ENCODE measurements around the gene FAM168B.

Gene FAM168B

GRCh38 chr2:131046028-131046917 lies 47.0 kb downstream of the FAM168B start:
- TF ChIP-seq CTCF (IDR thresholded peaks at IDR 0.05; ENCODE audit: control insufficient read depth, extremely low read depth, insufficient read depth): no peak
- DNase-seq (ENCODE audit: low read depth): no peak
- H3K4me3 ChIP-seq (ENCODE audit: low read depth, low read length): no peak overlapping the region

GRCh38 chr2:131045286-131046027 lies 47.8 kb downstream of the FAM168B start:
- no peak overlapping the region for H3K4me3 ChIP-seq (ENCODE audit: low read depth, low read length)
- no peak for TF ChIP-seq CTCF (IDR thresholded peaks at IDR 0.05; ENCODE audit: control insufficient read depth, extremely low read depth, insufficient read depth)
- DNase-seq (ENCODE audit: low read depth): no peak

- DNase-seq (ENCODE audit: low read depth): no peak
- no peak overlapping the region for H3K4me3 ChIP-seq (ENCODE audit: low read depth, low read length)
- no peak for TF ChIP-seq CTCF (IDR thresholded peaks at IDR 0.05; ENCODE audit: control insufficient read depth, extremely low read depth, insufficient read depth)
Measured at GRCh38 chr2:131044757-131045150, 48.5 kb downstream of the FAM168B start.

- H3K4me3 ChIP-seq (ENCODE audit: low read depth, low read length): no peak overlapping the region
- TF ChIP-seq CTCF (IDR thresholded peaks at IDR 0.05; ENCODE audit: control insufficient read depth, extremely low read depth, insufficient read depth): no peak
- DNase-seq (ENCODE audit: low read depth): no peak
Measured at GRCh38 chr2:131044075-131044756, 49.0 kb downstream of the FAM168B start.

GRCh38 chr2:131043199-131044074 lies 49.8 kb downstream of the FAM168B start:
- H3K4me3 ChIP-seq (ENCODE audit: low read depth, low read length): no peak overlapping the region
- TF ChIP-seq CTCF (IDR thresholded peaks at IDR 0.05; ENCODE audit: control insufficient read depth, extremely low read depth, insufficient read depth): no peak
- no peak for DNase-seq (ENCODE audit: low read depth)

GRCh38 chr2:131042148-131042775 lies 51.0 kb downstream of the FAM168B start:
- H3K4me3 ChIP-seq (ENCODE audit: low read depth, low read length): no peak overlapping the region
- TF ChIP-seq CTCF (IDR thresholded peaks at IDR 0.05; ENCODE audit: control insufficient read depth, extremely low read depth, insufficient read depth): no peak
- DNase-seq (ENCODE audit: low read depth): no peak

Data from LNCaP clone FGC (cell line).